GM21360 (cell line): ENCODE measurements around the gene LORICRIN.

Experiments used
- ATAC-seq: cut with Tn5 transposase; IDR thresholded peaks from one replicate; pipeline ENCODE4 v1.9.1; 2021; ENCODE audit warnings: mild to moderate bottlenecking, moderate library complexity; ENCODE audit not compliant: unreplicated experiment

The LORICRIN gene

DNA sequence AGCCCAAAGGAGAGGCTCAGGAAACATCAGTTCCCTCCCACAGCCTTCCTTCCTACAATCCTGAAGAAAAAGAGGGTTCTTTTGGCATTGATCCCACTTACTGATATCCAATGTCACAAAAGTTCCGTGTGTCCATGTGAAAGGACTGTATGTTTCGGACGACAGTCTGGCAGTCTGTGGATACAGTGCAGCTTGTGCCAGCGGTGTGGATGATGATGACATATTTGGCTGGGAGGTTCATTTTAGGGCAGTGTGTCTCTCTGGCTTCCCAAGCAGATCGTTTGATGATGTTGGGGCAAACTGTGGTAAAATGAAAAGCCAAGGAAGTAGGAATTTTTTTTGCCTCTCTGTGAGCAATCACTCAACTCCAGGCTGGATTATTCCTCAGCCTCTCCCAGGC lies 42.8 kb downstream of the LORICRIN start:
- no peak for ATAC-seq

GRCh38 chr1:153305682-153306081 lies 46.2 kb downstream of the LORICRIN start:
- ATAC-seq = no peak

DNA sequence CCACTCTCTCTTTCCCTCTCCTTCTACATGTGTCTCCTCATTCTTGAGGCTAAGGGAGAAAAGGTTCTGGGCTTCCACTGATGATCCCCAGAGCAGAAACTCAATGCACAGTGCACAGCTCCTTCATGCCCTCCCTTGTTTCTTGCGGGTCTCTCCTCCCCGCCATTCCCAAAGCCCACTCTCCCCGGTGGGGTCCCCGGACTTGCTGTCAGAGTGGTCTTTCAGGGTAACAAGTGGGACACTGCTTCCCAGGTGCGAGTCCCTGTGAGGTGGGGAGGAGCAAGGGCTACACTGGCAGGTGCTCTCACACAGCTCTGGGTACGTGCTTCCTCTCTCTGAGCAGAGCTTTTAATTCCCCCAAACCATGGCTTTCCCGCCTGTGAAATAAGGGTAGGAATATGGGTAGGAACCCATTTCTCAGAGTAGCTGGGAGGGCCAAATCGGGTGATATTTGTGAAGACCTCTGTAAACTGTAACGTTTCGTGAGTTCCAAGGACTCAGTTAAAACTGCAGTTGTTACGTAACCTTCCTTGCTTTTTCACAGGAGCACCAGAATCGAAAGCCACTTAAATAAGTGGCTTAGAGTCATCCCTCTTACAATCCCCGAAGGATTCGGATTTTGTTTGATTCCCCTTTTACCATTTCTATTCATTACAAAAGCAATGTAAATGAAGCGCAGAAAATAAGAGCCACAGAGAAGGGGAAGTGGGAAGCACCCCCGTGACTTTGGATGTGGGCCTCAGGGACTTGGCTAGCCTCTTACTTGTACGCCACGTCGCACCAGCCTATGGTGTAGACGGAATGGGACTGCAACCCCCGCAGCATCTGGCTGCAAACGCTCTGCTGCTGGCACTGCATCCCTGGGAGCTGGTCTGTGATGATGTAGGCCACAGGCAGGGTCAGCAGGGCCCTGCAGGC lies 47.1 kb downstream of the LORICRIN start:
- no peak for ATAC-seq

GRCh38 chr1:153307221-153307600 lies 47.7 kb downstream of the LORICRIN start:
- no peak for ATAC-seq

- ATAC-seq = no peak
Observed at GRCh38 chr1:153308540-153308939, 49.1 kb downstream of the LORICRIN start.

GRCh38 chr1:153309441-153309840 lies 50.0 kb downstream of the LORICRIN start:
- ATAC-seq = no peak

- ATAC-seq = no peak
Observed at GRCh38 chr1:153310526-153310925, 51.0 kb downstream of the LORICRIN start.
